Cardiac septum (tissue), 1 donor: ENCODE results near the gene ZNF474. TPM values are rescaled to one million over a fixed set of nuclear protein-coding genes. Genes with fewer than 3 reads are reported as not detected.

Source experiments
- DNase-seq: peaks from one replicate; pipeline ENCODE4 v3.0.0-alpha.2; 2020; ENCODE audit warnings: low spot score
- intact Hi-C: fragments of 100-400 bp; cut with DNase I; formaldehyde crosslinking; loops from one replicate; pipeline ENCODE4 v1.14.0; 2022
- total RNA-seq: library from RNA; stranded (reverse); fragmentation: NEBNext Ultra II Directional; extraction: Animal tissue kit (Norgen Biotek cat#: 25700); gene quantifications from one replicate; pipeline ENCODE4 v1.2.1, GENCODE V29; 2021
- donor health status: DM: no; HTN: no; CAD: no.

Gene ZNF474
- total RNA-seq, 1 donor from 2014 or later, result not detected

- no peak for DNase-seq
These were observed 16.4 kb upstream of the ZNF474 start for GRCh38 chr5:122112733-122113558.

GRCh38 chr5:122114501-122114900, 14.8 kb upstream of the ZNF474 start:
- no peak for DNase-seq
- intact Hi-C loops, result no loop called here

More at GRCh38 chr5:122112733-122113558, 16.4 kb upstream of the ZNF474 start:
- intact Hi-C loops, result no loop called here

- no peak for DNase-seq
- intact Hi-C loops, result no loop called here
These were observed 10.9 kb upstream of the ZNF474 start for GRCh38 chr5:122118356-122118948.

GRCh38 chr5:122119205-122119604, 10.1 kb upstream of the ZNF474 start:
- intact Hi-C loops, result no loop called here
- no peak for DNase-seq

DNA sequence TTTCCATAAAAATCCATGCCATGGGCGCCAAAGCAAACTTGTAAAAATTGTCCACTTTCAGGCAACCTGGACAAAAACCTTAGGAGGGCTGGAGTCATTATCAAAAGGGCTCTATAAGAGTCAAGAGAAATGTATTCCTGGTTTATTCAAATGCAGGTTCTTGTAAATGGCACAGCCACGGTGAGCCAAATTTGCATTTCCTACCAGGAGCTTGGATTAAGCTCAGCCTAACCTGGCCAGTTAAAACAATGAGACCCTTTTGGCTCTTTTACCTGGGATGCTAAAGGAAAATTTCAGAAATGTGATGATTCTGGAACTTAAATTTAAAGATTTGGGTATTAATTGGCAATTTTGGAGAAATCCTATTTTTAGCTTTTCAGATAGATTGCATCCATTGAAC, 8.9 kb upstream of the ZNF474 start:
- intact Hi-C loops, result no loop called here
- DNase-seq, result no peak

DNA sequence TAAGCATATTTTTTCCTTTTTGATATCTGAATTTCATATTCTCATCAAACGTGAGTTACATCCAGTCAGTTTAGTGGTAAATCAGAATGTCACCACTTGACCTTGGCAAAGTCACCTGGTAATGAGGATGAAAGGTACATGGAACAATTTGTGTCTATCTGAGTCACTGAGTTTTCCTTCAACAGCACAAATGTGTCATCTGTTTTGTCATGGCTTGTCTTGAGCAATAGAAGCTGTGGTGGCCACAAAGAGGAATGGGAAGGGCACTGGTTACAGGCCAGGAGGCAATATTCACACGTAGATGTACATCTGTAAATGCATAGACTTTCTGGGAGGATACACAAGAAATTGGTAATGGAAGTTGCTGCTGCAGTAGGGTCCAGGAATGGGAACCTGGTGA, 8.4 kb upstream of the ZNF474 start:
- intact Hi-C loops, result no loop called here
- no peak for DNase-seq

DNA sequence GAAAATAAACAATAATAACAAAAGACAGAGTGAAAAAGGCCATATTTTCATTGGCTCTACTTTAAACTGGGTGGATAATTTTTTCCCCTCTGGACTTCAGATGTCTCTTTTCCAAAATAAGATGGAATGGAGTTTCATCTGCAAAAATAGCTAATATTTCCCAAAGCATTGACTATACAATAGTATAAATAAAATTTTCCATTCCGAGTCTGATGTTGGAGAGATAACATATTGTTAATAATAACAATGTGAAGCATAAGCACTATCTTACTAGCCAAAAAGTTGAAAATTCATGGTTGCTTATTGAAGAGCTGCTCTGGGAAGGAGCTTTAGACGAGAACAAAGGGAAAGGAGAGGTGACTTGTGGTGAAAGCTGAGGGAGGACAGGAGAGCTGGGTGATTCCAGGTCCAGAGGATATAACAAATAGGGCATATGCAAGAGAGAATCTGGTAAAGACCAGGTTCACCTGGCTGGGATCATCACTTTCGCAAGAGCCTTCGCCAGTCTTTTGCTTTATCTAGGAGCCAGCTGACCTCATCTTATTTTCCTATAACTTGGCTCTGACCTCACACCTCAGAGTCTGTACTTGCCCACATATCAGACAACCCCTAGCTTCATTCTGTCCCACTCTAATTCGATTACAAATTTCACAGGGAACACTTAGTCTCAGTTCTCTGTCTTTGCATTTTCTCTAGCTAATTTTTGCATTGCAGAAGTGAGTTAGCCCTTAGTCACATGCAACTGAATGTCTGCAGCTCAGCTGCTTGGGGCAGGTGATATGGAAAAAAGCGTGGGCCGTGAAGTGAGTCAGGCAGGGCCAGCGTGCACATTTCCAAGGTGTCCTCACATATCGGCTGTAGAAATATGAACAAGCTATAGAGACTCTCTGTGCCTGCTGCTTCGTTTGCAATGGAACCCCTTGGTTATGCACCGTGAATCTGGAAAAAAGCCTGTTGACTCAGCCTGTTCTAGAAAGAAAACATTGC, 7.6 kb upstream of the ZNF474 start:
- intact Hi-C loops, result no loop called here
- DNase-seq, result no peak

- intact Hi-C loops, result no loop called here
- DNase-seq, result no peak
These were observed 4.6 kb upstream of the ZNF474 start for GRCh38 chr5:122124766-122125165.

DNA sequence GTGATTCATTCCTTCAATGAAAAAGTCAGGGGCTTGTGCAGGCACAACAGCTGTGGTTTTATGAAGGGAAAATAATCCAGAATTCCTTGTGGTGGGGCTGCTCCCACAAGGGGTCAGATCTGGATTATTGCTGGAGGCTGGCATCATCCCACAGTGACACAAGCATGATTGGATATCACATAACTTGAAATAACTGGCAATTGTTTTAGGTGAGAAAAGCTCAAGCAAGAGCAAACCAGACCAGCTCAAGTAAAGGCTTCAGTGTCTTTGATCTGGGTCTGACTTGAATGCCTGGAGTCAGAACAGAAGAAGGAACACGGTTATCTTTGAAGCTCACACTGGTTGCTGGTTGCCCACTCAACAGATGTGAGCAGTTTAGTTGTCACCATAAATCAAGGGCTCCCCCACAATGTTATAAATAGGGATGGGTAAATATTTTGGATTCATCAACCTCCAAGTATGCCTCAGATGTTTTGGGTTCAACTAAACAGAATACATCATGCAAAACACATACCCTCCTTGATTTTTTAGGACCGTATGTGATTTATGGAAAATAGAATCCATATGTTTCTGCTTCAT, 3.1 kb upstream of the ZNF474 start:
- no peak for DNase-seq
- intact Hi-C loops, result no loop called here

DNA sequence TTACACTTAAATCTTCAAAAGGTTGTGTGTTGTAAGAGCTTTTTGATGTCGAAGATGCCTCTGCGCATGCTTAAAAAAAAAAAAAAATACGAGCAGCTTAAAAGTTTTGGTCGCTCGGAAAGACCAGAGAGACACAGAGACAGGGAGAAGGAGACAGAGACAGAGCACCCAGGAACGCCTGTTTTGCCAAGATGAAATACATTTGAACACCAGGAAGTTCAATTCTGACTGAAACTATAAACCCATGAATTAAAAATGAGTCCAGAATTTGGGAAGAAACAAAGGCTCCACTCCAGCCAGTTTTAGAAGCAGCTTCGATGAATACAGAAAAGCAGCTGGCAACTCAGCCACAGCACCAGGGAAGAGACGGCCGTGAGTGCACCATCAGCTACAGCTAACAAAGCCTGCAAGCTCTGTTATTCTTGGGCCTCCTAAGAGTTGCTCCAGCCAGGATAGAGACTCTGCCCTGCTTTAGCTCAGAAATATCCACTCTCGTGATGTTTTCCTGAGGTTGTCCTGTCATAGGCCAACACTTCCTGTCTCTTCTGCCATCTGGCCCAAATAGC, 2.5 kb upstream of the ZNF474 start:
- intact Hi-C loops, result no loop called here
- DNase-seq, result no peak

GRCh38 chr5:122130152-122130551, 806 bp downstream of the ZNF474 start:
- intact Hi-C loops, result no loop called here
- DNase-seq, result no peak

DNA sequence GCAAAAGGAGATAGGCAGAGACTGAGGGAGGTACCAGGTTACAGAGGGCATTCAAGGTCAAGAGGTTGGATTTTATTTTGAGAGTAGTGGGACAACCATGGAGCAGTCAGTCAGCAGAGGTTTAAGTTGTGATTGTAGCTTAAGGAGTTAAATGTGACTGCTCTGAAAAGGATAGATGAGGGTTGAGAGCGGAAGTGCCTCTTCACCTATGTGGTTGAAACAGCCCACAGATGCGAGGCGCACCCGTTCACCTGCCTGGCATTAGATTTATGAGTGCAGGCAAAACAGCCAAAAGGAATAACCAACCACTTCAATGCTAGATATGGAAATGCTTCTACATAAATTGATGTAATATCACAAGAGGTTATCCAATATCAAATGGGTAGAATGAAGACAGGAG, 8.4 kb downstream of the ZNF474 start:
- DNase-seq, result no peak
- intact Hi-C loops, result no loop called here

- no peak for DNase-seq
- intact Hi-C loops, result no loop called here
These were observed 9.0 kb downstream of the ZNF474 start for GRCh38 chr5:122138356-122138755.

- intact Hi-C loops, result no loop called here
- DNase-seq, result no peak
These were observed 11.6 kb downstream of the ZNF474 start for GRCh38 chr5:122140900-122141299.

- no peak for DNase-seq
- intact Hi-C loops, result no loop called here
These were observed 12.4 kb downstream of the ZNF474 start for GRCh38 chr5:122141751-122142150.

DNA sequence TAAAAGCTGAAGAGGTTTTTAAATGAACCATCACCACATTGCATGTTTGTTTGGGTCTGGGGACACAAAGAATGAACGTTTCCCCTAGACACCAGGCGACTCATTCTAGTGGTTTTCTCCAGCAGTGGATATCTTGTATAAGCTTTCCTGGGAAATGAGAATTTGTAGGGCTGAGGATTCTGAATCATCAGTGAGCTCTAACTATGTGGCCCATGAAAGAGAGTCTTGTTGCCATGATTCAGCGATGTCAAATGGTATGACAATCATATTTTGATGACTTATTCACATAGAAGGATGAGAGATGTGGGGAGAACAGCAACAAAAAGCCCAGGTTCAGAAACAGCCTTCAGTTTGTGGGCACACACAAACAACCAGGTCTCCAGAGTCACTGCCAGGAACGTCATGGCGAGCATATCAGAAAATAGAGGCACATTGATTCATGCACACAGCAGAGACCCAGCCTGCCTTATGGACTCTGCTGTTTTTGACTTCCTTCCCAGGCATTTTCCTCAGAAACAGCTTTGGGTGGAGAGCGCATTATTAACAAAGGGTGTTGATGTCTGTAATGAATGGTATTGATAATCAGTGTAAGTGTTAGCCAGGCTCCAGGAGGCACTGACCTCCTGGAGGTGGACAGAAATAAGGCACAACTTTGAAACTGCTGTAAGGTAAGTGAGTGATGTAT, 13.3 kb downstream of the ZNF474 start:
- no peak for DNase-seq
- intact Hi-C loops, result no loop called here

DNA sequence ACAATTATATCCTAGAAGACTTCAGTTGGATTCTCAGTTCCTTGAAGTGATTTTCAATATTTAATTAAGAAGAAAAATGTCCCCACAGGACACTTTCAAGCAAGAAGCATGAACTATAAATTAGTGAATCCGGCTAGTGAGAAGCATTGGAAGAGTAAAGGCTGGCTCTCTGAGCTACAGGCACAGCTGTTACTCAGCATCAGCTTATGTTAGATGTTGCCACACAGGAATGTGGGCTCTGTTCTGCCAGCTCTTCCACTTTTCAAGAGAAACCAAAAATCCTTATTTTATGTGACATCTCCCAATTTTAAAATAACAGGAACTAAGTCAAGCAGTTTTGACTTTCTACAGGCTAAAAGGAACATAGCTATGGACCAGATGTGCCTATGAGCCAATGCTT, 14.9 kb downstream of the ZNF474 start:
- DNase-seq, result no peak
- intact Hi-C loops, result no loop called here

DNA sequence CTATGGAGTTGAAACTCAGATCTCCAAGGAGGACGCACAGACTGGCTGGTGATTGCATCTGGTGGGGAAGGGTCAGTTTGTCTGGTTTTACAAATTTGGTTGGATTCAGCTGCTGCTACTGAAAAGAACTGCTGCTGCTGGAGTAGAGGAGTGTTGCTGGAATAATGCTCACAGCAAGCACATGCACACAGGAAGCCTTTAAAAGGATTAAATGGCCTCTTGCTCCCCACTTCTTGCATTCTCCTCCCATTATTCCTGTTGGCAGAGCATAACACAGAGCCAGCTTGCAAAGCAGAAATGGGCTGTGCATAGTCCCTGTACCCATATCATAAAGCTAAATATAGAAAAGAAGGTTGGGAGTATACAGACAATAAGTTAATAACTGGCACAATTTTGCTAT, 16.6 kb downstream of the ZNF474 start:
- intact Hi-C loops, result no loop called here
- DNase-seq, result no peak
